ENCODE results near the gene TPH2. TPM values are rescaled to one million over a fixed set of nuclear protein-coding genes. Genes with fewer than 3 reads are reported as not detected.

TPH2 gene
- total RNA-seq, 1 experiment from 2014 or later, result not detected

- DNase-seq (ENCODE audit: unreplicated experiment), result no peak
- no TSS peak for BruUV-seq (replicated peaks)
- H3K27me3 Mint-ChIP-seq (ENCODE audit: insufficient read depth, unreplicated experiment), result no peaks in the 10 kb centered on the region
- H3K9me3 Mint-ChIP-seq (ENCODE audit: unreplicated experiment), result no peaks in the 10 kb centered on the region
- H3K4me3 Mint-ChIP-seq (ENCODE audit: unreplicated experiment), result no peak overlapping the region
- TF ChIP-seq, protein P1, sequence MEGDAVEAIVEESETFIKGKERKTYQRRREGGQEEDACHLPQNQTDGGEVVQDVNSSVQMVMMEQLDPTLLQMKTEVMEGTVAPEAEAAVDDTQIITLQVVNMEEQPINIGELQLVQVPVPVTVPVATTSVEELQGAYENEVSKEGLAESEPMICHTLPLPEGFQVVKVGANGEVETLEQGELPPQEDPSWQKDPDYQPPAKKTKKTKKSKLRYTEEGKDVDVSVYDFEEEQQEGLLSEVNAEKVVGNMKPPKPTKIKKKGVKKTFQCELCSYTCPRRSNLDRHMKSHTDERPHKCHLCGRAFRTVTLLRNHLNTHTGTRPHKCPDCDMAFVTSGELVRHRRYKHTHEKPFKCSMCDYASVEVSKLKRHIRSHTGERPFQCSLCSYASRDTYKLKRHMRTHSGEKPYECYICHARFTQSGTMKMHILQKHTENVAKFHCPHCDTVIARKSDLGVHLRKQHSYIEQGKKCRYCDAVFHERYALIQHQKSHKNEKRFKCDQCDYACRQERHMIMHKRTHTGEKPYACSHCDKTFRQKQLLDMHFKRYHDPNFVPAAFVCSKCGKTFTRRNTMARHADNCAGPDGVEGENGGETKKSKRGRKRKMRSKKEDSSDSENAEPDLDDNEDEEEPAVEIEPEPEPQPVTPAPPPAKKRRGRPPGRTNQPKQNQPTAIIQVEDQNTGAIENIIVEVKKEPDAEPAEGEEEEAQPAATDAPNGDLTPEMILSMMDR (IDR thresholded peaks at IDR 0.05; ENCODE audit: unreplicated experiment), result no peak
- ChIA-PET POLR2A (no interaction called here), CTCF (interaction anchor here (1.2 kb wide), 1 partner anchor 292 kb away, joined by 7 read pairs; no protein-coding TSS in a partner anchor)
- intact Hi-C loops (cut with micrococcal nuclease), result no loop called here
- no peak overlapping the region for H3K27ac Mint-ChIP-seq (ENCODE audit: low read depth, unreplicated experiment)
- no peaks in the 10 kb centered on the region for H3K4me1 Mint-ChIP-seq (ENCODE audit: insufficient read depth, unreplicated experiment)
- no peaks in the 10 kb centered on the region for H3K36me3 Mint-ChIP-seq (ENCODE audit: insufficient read depth, unreplicated experiment)
These were observed 115.9 kb downstream of the TPH2 start for GRCh38 chr12:72054511-72054910.

GRCh38 chr12:72057330-72057914 lies 118.8 kb downstream of the TPH2 start:
- Mint-ChIP-seq H3K4me3 (ENCODE audit: unreplicated experiment) (no peak overlapping the region), H3K27me3 (ENCODE audit: insufficient read depth, unreplicated experiment) (no peaks in the 10 kb centered on the region), H3K36me3 (ENCODE audit: insufficient read depth, unreplicated experiment) (no peaks in the 10 kb centered on the region), H3K27ac (ENCODE audit: low read depth, unreplicated experiment) (no peak overlapping the region), H3K9me3 (ENCODE audit: unreplicated experiment) (no peaks in the 10 kb centered on the region), H3K4me1 (ENCODE audit: insufficient read depth, unreplicated experiment) (no peaks in the 10 kb centered on the region)
- POLR2A ChIA-PET, result no interaction called here
- BruUV-seq (replicated peaks), result no TSS peak
- peak; percentile 36 for DNase-seq (ENCODE audit: unreplicated experiment)
- CTCF ChIA-PET, result no interaction called here
- intact Hi-C loops (cut with micrococcal nuclease), result no loop called here
- TF ChIP-seq, protein P1 (IDR thresholded peaks at IDR 0.05; ENCODE audit: unreplicated experiment), result no peak

DNA sequence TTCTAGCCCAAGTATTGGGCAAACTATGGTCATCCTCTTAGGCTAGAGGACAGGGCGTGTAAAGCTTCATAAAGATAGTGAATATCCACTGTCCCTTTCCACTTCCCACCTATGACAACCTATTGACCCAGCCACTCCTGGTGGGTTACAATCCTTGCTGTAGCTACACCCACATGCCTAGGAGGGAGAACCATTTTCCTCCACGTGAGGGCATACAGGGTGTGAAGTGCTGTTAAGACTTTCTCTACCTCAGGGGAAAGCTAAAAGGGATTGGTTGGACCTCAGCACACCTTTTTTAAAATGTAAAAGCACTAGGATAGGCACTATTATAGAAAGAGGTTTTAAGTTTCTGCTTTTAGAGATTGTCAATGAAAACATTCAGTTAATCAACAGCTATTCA lies 124.4 kb downstream of the TPH2 start:
- Mint-ChIP-seq H3K27ac (ENCODE audit: low read depth, unreplicated experiment) (no peak overlapping the region), H3K36me3 (ENCODE audit: insufficient read depth, unreplicated experiment) (no peaks in the 10 kb centered on the region), H3K4me1 (ENCODE audit: insufficient read depth, unreplicated experiment) (no peaks in the 10 kb centered on the region), H3K9me3 (ENCODE audit: unreplicated experiment) (no peaks in the 10 kb centered on the region), H3K27me3 (ENCODE audit: insufficient read depth, unreplicated experiment) (no peaks in the 10 kb centered on the region), H3K4me3 (ENCODE audit: unreplicated experiment) (no peak overlapping the region)
- intact Hi-C loops (cut with micrococcal nuclease), result no loop called here
- BruUV-seq (replicated peaks), result no TSS peak
- no peak for DNase-seq (ENCODE audit: unreplicated experiment)
- ChIA-PET CTCF (interaction anchor here (1.0 kb wide), 1 partner anchor 8 kb away, joined by 3 read pairs; no protein-coding TSS in a partner anchor), POLR2A (no interaction called here)
- TF ChIP-seq, protein P1 (IDR thresholded peaks at IDR 0.05; ENCODE audit: unreplicated experiment), result no peak

- H3K27ac Mint-ChIP-seq (ENCODE audit: low read depth, unreplicated experiment), result no peak overlapping the region
These were observed 132.4 kb downstream of the TPH2 start for GRCh38 chr12:72071030-72071429.

More at GRCh38 chr12:72071030-72071429, 132.4 kb downstream of the TPH2 start:
- ChIA-PET CTCF (no interaction called here), POLR2A (no interaction called here)
- Mint-ChIP-seq H3K4me3 (ENCODE audit: unreplicated experiment) (no peak overlapping the region), H3K27me3 (ENCODE audit: insufficient read depth, unreplicated experiment) (no peaks in the 10 kb centered on the region), H3K4me1 (ENCODE audit: insufficient read depth, unreplicated experiment) (peaks cover 6% of the 10 kb centered on the region), H3K9me3 (ENCODE audit: unreplicated experiment) (peaks cover 9% of the 10 kb centered on the region), H3K36me3 (ENCODE audit: insufficient read depth, unreplicated experiment) (no peaks in the 10 kb centered on the region)
- TF ChIP-seq, protein P1 (IDR thresholded peaks at IDR 0.05; ENCODE audit: unreplicated experiment), result no peak
- BruUV-seq (replicated peaks), result no TSS peak
- DNase-seq (ENCODE audit: unreplicated experiment), result no peak
- intact Hi-C loops (cut with micrococcal nuclease), result no loop called here

Measured in MCF 10A (cell line).